ENCODE measurements around the gene UNC5A.
"Not testable (repeated sequence)": the region's sequence is repeated elsewhere in the genome, so short reads cannot be mapped to it uniquely, and the experiment has no call there.

The UNC5A gene

DNA sequence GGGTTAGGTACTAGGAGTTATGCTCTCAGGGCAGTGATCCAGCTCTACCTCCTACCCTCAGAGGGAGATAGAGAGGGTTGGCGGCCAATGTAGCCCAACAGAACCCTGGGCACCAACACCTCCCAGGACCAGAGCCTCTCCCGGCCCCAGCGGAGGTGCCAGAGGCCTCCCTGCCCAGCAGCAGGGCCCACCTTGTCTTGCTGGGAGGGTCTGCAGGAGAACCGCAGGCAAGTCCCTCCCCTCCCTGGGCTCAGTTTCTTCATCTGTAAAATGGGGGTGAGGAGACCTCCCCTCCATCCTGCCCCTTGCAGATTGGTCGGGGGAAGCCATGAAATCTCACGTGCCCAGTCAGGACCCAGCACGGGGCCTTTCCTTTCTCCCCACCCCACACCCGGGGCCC is 54.4 kb downstream of the UNC5A start:
- no peak for DNase-seq (ENCODE audit: low read depth)

DNA sequence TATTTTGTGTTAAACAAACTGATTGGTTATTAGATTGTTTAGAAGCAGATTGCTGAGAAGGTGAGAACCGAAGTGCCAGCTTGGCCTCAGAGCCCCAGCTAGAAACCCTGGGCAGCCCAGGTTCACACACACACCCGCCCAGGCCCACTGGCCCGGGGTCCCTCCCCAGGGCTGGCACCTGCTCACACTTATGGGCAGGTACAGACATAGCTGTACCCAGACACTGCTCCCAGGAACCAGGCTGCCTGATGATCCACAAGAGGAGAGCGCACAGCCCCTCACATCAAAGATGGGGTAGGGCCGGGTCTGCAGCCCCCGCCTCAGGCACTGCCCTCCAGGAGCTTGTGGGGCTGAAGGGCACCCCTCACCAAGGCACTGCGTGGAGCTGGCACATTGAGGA is 55.6 kb downstream of the UNC5A start:
- no peak for DNase-seq (ENCODE audit: low read depth)

DNA sequence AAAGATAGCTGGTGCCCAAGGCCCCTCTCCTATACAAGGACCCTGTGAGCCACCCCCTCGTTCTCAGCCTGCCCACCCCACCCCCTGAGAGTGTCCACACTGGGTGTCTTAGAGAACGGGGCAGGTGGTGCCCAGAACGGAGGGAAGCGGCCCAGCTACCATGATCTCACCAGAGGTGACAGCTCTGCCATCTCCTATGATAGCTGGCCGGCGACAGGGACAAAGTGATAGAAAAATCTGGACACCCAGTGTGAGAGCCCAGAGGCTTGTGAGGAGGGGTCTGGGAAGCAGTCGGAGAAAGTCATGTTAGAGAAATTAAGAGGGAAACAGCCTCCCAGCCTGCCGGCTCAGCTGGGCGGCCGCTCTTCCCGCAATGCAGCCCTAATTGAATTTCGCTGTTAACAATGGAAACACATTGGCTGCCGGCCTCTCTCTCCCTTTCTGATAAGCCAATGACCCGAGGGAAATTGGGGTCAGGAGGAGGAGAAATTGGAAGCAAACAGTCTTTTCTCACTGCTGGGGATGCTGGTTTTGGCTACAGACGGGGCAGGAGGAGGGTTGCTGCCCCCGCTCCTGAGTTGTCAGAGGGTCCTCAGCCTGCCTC is 56.5 kb downstream of the UNC5A start:
- no peak for DNase-seq (ENCODE audit: low read depth)

- DNase-seq (ENCODE audit: low read depth): no peak
Measured at GRCh38 chr5:176868126-176868525, 57.8 kb downstream of the UNC5A start.

DNA sequence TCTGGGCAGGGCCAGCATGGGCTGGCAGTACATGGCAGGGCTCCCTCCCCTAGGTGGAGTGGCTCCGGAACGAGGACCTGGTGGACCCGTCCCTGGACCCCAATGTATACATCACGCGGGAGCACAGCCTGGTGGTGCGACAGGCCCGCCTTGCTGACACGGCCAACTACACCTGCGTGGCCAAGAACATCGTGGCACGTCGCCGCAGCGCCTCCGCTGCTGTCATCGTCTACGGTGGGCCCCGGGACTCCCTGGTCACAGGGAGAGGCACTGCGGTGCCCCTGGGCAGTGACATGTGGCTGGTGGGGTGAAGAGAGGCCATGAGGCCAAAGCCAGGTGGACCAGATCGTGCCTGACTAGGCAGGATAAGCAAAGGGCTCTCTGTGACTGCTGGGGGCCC is 58.4 kb downstream of the UNC5A start:
- no peak for DNase-seq (ENCODE audit: low read depth)

DNA sequence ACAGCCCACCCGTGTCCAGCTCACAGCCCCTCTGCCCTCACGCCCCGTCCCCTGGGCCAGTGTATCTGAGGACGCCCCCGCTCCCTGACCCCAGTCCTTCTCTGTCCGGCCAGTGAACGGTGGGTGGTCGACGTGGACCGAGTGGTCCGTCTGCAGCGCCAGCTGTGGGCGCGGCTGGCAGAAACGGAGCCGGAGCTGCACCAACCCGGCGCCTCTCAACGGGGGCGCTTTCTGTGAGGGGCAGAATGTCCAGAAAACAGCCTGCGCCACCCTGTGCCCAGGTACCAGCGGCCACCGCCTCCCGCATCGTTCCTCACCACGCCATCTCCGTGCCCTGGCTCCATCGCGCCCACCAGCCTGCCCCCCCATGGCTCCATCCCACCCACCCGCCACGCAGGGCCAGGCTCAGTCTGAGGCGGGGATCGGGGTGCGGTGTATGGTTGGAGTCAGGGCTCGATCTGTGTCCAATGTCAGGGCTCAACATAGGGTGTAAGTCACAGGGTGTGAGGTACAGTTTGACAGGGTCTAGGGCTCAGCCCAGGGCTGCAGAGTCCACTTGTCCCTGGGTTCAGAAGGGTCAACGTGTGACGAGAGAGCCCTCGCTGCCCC is 59.2 kb downstream of the UNC5A start:
- no peak for DNase-seq (ENCODE audit: low read depth)

DNA sequence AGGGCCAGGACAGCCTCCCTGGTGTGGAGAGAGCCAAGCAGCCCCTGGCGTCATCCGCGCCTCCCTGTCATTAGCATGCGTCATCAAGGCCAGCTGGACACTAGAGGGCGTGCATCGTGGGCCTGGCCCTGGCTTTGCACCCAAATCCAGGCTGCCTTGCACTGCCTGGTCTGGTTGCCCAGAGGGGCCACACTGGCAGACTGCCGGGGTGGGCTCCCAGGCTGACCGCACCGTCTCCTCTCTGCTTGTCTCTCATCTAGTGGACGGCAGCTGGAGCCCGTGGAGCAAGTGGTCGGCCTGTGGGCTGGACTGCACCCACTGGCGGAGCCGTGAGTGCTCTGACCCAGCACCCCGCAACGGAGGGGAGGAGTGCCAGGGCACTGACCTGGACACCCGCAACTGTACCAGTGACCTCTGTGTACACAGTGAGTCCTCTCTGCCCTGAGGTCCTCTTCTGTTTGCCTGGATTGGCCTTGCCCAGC is 59.8 kb downstream of the UNC5A start:
- no peak for DNase-seq (ENCODE audit: low read depth)

DNA sequence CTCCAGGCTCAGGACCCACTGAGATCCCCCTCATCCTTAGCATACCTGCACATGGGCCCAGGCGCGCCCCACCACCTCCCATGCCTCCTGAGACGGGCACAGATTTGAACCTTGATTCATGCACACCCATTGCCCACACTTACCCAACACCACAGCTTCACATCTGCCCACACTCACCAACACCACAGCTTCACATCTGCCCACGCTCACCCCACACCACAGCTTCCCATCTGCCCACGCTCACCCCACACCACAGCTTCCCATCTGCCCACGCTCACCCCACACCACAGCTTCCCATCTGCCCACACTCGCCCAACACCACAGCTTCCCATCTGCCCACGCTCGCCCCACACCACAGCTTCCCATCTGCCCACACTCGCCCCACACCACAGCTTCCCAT is 60.3 kb downstream of the UNC5A start:
- not testable (repeated sequence) for DNase-seq (ENCODE audit: low read depth)

GRCh38 chr5:176872586-176872985 is 62.2 kb downstream of the UNC5A start:
- not testable (repeated sequence) for DNase-seq (ENCODE audit: low read depth)

DNA sequence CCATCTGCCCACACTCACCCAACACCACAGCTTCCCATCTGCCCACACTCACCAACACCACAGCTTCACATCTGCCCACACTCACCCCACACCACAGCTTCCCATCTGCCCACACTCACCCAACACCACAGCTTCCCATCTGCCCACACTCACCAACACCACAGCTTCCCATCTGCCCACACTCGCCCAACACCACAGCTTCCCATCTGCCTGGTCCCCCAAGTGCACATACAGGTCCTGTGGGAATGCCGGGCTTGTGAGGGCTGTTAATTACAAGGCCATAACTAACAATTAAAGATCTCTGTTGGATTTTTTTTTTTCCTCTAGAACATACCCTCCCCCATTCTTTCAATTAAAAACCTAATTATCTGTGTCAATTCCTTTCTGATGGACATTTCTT is 62.7 kb downstream of the UNC5A start:
- not testable (repeated sequence) for DNase-seq (ENCODE audit: low read depth)

DNA sequence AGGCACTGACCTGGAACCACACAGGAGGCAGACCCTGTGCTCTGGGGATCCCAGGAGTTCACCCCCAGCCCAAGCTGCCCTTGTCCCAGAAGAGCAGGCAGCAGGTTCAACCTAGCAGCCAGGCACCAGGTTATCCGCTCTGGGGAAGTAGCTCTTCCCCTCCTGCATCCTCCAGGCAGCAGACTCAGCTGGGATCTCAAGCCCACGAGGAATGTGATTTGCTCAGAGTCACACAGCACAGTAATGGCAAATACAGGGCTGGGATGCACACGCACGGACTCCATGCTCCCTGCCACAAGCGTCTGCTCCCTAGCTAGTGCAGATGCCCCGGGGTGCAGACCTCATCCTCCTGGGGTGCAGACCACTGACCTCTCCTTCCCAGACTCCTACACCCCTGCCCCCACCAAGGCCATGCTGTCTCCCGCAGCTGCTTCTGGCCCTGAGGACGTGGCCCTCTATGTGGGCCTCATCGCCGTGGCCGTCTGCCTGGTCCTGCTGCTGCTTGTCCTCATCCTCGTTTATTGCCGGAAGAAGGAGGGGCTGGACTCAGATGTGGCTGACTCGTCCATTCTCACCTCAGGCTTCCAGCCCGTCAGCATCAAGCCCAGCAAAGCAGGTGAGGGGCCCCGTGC is 63.3 kb downstream of the UNC5A start:
- no peak for DNase-seq (ENCODE audit: low read depth)

DNA sequence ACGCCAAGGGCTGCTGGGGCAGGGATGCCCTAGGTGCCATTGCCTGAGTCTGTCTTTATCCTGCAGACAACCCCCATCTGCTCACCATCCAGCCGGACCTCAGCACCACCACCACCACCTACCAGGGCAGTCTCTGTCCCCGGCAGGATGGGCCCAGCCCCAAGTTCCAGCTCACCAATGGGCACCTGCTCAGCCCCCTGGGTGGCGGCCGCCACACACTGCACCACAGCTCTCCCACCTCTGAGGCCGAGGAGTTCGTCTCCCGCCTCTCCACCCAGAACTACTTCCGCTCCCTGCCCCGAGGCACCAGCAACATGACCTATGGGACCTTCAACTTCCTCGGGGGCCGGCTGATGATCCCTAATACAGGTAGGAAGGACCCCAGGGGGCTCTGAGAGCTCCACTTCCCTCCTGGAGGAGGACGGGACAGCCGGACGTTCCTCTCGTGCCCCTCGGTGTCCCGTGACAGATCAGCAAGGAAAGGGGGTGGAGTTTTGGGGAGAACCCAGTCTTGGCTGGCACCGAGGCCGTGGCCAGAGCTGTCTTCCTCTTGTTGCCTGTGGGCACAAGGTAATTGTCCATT is 63.9 kb downstream of the UNC5A start:
- DNase-seq (ENCODE audit: low read depth): no peak

- no peak for DNase-seq (ENCODE audit: low read depth)
Measured at GRCh38 chr5:176875014-176875550, 64.7 kb downstream of the UNC5A start.

GRCh38 chr5:176875783-176876505 is 65.6 kb downstream of the UNC5A start:
- no peak for DNase-seq (ENCODE audit: low read depth)

GRCh38 chr5:176876506-176877431 is 66.4 kb downstream of the UNC5A start:
- DNase-seq (ENCODE audit: low read depth): no peak

DNA sequence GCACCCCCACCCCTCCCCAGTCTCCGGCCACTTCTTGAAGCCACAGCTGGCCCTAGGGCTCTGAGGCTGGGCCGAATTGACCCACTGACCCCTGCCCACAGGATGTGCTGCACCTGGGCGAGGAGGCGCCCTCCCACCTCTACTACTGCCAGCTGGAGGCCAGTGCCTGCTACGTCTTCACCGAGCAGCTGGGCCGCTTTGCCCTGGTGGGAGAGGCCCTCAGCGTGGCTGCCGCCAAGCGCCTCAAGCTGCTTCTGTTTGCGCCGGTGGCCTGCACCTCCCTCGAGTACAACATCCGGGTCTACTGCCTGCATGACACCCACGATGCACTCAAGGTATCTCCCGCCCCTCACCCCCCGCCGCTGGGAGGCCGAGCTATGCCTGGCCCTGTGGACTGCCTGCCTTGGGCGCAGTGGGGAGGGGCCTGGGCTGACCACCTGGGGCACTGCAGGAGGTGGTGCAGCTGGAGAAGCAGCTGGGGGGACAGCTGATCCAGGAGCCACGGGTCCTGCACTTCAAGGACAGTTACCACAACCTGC is 67.5 kb downstream of the UNC5A start:
- no peak for DNase-seq (ENCODE audit: low read depth)

- DNase-seq (ENCODE audit: low read depth): no peak
Measured at GRCh38 chr5:176878463-176878862, 68.1 kb downstream of the UNC5A start.

- DNase-seq (ENCODE audit: low read depth): no peak
Measured at GRCh38 chr5:176878906-176879662, 68.7 kb downstream of the UNC5A start.

DNA sequence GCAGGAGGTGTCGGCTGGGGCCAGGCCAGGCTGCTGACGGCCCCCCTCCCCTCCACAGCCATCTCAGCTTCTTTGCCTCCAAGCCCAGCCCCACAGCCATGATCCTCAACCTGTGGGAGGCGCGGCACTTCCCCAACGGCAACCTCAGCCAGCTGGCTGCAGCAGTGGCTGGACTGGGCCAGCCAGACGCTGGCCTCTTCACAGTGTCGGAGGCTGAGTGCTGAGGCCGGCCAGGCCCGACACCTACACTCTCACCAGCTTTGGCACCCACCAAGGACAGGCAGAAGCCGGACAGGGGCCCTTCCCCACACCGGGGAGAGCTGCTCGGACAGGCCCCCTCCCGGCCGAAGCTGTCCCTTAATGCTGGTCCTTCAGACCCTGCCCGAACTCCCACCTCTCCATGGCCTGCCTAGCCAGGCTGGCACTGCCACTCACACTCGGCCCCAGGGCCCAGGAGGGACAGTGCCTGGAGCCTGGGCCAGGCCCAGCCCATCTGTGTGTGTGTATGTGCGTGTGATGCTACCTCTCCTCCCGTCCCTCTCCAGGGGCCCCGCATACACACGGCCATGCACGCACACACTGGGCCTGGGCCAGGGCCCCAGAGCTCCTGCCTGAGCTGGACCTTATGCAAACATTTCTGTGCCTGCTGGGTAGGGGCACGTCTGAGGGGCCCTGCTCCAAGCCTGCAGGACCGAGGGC is 69.5 kb downstream of the UNC5A start:
- DNase-seq (ENCODE audit: low read depth): no peak

Data from non-pigmented ciliary epithelial cell (primary cell).